Stomach (tissue), 9 donors: Measurements from ENCODE around the gene WASF2. TPM values are rescaled to one million over a fixed set of nuclear protein-coding genes. Genes with fewer than 3 reads are reported as not detected.
A peak's percentile ranks its signal among the peaks of the same experiment; 100 is the strongest.
"Not testable (repeated sequence)": the region's sequence is repeated elsewhere in the genome, so short reads cannot be mapped to it uniquely, and the experiment has no call there.

Source experiments
- DNase-seq, 2 donors: peaks; one replicate each; pipeline versions ENCODE4 v3.0.0 to v3.0.0-alpha.2; 2013 to 2019
- H3K27ac ChIP-seq, 5 donors: fragments of 200-600 bp in 4 of 5; sonication (generic) in 4 of 5; one replicate each; pipeline ENCODE4 v1.5.1; 2013 to 2019; ENCODE audit warnings: mild to moderate bottlenecking in 1 of 5, moderate library complexity in 1 of 5
- H3K27me3 ChIP-seq, 3 donors: fragments of 200-600 bp; sonication (generic); one replicate each; pipeline ENCODE4 v1.5.1; 2017 to 2019; ENCODE audit warnings: mixed run types in 1 of 3
- H3K36me3 ChIP-seq, 4 donors: fragments of 200-600 bp; sonication (generic); 1 replicate in 3 of 4; 2 replicates in 1 of 4; pipeline ENCODE4 v1.5.1; 2016 to 2019
- H3K4me1 ChIP-seq, 4 donors: fragments of 200-600 bp; sonication (generic); one replicate each; pipeline ENCODE4 v1.5.1; 2016 to 2019
- H3K4me3 ChIP-seq, 4 donors: fragments of 200-600 bp; sonication (generic) in 3 of 4; one replicate each; pipeline ENCODE4 v1.5.1; 2016 to 2019; ENCODE audit warnings: mild to moderate bottlenecking in 1 of 4
- H3K9me3 ChIP-seq, 4 donors: fragments of 200-600 bp; sonication (generic); one replicate each; pipeline ENCODE4 v1.5.1; 2016 to 2019
- EP300 ChIP-seq: sonication (generic); formaldehyde crosslinking; IDR thresholded peaks from one replicate; pipeline ENCODE4 v1.6.1; 2017; ENCODE audit warnings: antibody characterized with exemption
- POLR2A ChIP-seq, 4 donors: fragments of 450-650 bp; IDR thresholded peaks; one replicate each; pipeline ENCODE4 v1.6.1; 2016; ENCODE audit warnings: antibody characterized with exemption in 4 of 4, control low read depth in 2 of 4, mild to moderate bottlenecking in 1 of 4, moderate library complexity in 1 of 4
- POLR2AphosphoS5 ChIP-seq, 3 donors: sonication (generic); formaldehyde crosslinking; IDR thresholded peaks; one replicate each; pipeline ENCODE4 v1.6.1; 2016; ENCODE audit warnings: antibody characterized with exemption in 3 of 3
- WGBS, 5 donors: extraction: QIAGEN DNeasy Blood & Tissue Kit in 3 of 5; methylation state at CpG; one replicate each; pipeline versions ENCODE4 v1.1.5 to v1.1.7; 2013 to 2018; 5-methylcytosine and 5-hydroxymethylcytosine counted together
- intact Hi-C: fragments of 100-400 bp; cut with DNase I; formaldehyde crosslinking; loops from one replicate; pipeline ENCODE4 v1.15.1; 2023; ENCODE audit warnings: low total_unique reads
- polyA plus RNA-seq, 3 donors: library from polyadenylated mRNA; stranded (reverse); fragments of 200-250 nt; gene quantifications; one replicate each; pipeline ENCODE4 v1.2.3, GENCODE V29; 2013
- total RNA-seq, 5 donors: library from RNA; depleted of rRNA; stranded (reverse); fragments of >200 nt; gene quantifications; one replicate each; pipeline versions ENCODE4 v1.1.0 to v1.2.3, GENCODE V29; 2014 to 2016
- TF ChIP-seq, protein P1 (sequence below), 7 experiments: fragments of 450-650 bp in 4 of 7; fragments of 200-600 bp in 3 of 7; sonication (generic) in 3 of 7; IDR thresholded peaks; one replicate each; pipeline ENCODE4 v1.5.1; 2016 to 2019; ENCODE audit warnings: antibody characterized with exemption in 7 of 7, control low read depth in 2 of 7, mild to moderate bottlenecking in 1 of 7
- donor health status: healthy with polysubstance abuse.
- donor health status: Bipolar disorder and iron deficiency.
- donor health status: healthy.

Gene WASF2
- total and polyA plus RNA-seq, 8 donors, result 24.7 to 82.1 (median 54.7) TPM

DNA sequence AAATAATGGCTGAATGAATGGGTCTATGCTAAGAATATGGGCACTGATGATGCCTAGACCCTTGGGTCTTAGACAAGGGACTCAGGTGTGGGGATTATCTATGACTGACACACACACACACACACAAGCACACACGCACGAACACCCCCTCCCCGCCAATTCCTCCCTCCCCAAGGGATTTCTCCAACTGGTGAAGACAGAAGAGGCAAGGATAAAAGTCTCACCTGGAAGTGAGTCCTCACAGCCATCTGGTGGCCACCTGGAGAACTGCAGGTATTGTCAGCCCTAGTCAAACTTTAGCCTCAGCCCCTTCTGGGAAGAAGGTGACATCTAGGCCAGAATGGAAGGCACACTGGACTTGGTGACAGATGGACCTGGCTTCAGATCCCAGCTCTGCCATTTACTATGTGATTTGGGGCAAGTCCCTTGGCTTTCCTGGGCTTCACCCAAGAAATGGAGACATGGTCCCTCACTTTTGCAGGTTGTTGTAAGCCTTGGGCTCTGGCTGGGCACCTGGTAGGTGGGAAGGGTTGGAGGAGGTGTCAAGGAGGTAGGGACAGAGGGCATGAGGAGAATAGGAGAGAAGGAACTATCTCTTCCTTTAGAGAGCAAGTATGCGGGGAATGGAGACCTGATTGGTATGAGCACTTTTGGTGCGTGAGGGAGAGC lies 101.5 kb downstream of the WASF2 start:
- intact Hi-C loops, result no loop called here
- WGBS, 5 donors, result 39 to 43% (median 41%) methylated on average over 5 of the region's 5 CpGs
- Histone ChIP-seq H3K27ac (peak overlapping the region in 1 of 5 donors; percentile 45), H3K27me3 (peaks cover 0 to 8% (median 0%) of the 10 kb centered on the region in 3 donors), H3K9me3 (no peaks in the 10 kb centered on the region), H3K4me1 (peaks cover 17 to 26% (median 20%) of the 10 kb centered on the region in 4 donors), H3K36me3 (no peaks in the 10 kb centered on the region), H3K4me3 (no peak overlapping the region)
- DNase-seq, result peak; percentile 83 to 86
- TF ChIP-seq POLR2A (IDR thresholded peaks at IDR 0.05) (no peak), POLR2AphosphoS5 (IDR thresholded peaks at IDR 0.05) (peak in 1 of 3 donors; percentile 40), EP300 (no peak)
- TF ChIP-seq, protein P1, sequence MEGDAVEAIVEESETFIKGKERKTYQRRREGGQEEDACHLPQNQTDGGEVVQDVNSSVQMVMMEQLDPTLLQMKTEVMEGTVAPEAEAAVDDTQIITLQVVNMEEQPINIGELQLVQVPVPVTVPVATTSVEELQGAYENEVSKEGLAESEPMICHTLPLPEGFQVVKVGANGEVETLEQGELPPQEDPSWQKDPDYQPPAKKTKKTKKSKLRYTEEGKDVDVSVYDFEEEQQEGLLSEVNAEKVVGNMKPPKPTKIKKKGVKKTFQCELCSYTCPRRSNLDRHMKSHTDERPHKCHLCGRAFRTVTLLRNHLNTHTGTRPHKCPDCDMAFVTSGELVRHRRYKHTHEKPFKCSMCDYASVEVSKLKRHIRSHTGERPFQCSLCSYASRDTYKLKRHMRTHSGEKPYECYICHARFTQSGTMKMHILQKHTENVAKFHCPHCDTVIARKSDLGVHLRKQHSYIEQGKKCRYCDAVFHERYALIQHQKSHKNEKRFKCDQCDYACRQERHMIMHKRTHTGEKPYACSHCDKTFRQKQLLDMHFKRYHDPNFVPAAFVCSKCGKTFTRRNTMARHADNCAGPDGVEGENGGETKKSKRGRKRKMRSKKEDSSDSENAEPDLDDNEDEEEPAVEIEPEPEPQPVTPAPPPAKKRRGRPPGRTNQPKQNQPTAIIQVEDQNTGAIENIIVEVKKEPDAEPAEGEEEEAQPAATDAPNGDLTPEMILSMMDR (IDR thresholded peaks at IDR 0.05), result peak in 6 of 7 experiments; percentile 61 to 97 (median 90)

DNA sequence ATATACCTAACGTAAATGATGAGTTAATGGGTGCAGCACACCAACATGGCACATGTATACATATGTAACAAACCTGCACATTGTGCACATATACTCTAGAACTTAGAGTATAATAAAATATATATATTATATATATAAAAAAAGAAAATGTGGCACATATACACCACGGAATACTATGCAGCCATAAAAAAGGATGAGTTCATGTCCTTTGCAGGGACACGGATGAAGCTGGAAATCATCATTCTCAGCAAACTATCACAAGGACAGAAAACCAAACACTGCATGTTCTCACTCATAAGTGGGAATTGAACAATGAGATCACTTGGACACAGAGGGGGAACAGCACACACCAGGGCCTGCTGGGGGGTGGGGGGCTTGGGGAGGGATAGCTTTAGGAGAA lies 105.2 kb downstream of the WASF2 start:
- intact Hi-C loops, H3K4me3 ChIP-seq, H3K36me3 ChIP-seq, H3K9me3 ChIP-seq, H3K27ac ChIP-seq, DNase-seq: not testable (repeated sequence)
- H3K4me1 ChIP-seq, result peaks cover 6 to 12% (median 9%) of the 10 kb centered on the region in 4 donors
- WGBS, 5 donors, result 82 to 98% (median 93%) methylated on average over 3 of the region's 3 CpGs
- peaks cover 0 to 17% (median 5%) of the 10 kb centered on the region in 3 donors for H3K27me3 ChIP-seq

DNA sequence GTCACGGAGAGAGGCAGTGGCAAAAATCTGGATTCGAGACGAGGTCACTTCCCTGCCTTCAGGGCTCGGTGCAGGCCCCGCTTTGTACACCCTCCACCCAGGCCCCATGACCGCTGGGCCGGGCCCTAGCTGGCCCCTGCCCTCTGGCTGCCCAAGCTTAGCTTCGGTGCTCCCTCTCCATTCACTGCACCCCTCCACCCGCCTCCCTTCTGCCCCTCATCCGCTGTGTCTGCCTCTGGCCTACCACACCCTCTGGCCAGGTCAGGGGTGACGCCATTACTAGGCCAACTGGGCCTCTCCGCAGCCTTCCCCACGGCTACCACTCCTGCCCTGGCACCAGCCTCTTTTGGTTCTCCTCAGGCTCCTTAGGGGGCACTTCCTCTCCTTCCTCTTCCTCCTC lies 106.3 kb downstream of the WASF2 start:
- Histone ChIP-seq H3K4me1 (peaks cover 6 to 12% (median 8%) of the 10 kb centered on the region in 4 donors), H3K4me3 (no peak overlapping the region), H3K9me3 (no peaks in the 10 kb centered on the region), H3K36me3 (no peaks in the 10 kb centered on the region), H3K27me3 (peaks cover 0 to 17% (median 5%) of the 10 kb centered on the region in 3 donors), H3K27ac (no peak overlapping the region)
- TF ChIP-seq, protein P1 (IDR thresholded peaks at IDR 0.05), result no peak
- TF ChIP-seq POLR2AphosphoS5 (IDR thresholded peaks at IDR 0.05) (no peak), EP300 (no peak), POLR2A (IDR thresholded peaks at IDR 0.05) (no peak)
- no peak for DNase-seq
- 84 to 90% (median 86%) methylated on average over 13 of the region's 13 CpGs for WGBS, 5 donors
- intact Hi-C loops, result no loop called here

DNA sequence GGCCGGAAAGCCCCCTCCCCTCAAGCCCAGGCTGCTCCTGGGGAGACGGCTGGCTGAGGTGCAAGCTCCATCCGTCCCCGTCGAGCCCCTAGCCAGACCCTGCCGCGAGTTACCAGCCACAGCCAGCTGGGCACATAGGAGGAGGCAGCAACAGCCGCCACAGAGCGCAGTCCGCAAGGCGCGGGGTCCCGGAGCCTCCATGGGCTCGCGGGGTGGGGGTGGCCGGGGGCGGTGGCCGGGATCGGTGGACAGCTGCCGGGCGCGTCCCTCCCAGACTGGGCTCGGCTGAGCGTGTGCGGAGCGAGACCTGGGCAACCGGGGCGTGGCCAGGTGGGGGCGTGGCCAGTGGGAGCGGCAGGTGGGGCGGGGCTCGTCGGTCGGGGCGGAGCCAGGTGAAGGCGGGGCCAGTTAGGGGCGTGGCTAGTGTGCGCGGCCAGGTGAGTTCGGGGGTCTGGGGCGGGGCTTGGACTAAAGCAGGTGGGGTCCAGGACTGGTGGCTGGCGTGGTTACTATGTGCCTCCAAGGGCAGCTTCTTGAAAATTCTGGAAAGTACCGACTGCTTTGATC lies 106.8 kb downstream of the WASF2 start, which contains the start of gene CD164L2:
Gene CD164L2, minus strand, starts transcription at position 295 of the 567 bp plus-strand sequence. Its CDS starts 94 bp downstream, at position 201.
- TF ChIP-seq POLR2AphosphoS5 (IDR thresholded peaks at IDR 0.05) (no peak), POLR2A (IDR thresholded peaks at IDR 0.05) (no peak), EP300 (no peak)
- TF ChIP-seq, protein P1 (IDR thresholded peaks at IDR 0.05), result no peak
- H3K4me3 ChIP-seq, result peak within 1 kb of the TSS; percentile 14 to 40 (median 28)
- H3K27me3 ChIP-seq, result peaks cover 0 to 17% (median 5%) of the 10 kb centered on the region in 3 donors
- DNase-seq, result peak; percentile 82 to 85
- no peaks in the 10 kb centered on the region for H3K9me3 ChIP-seq
- H3K36me3 ChIP-seq, result no peaks in the 10 kb centered on the region
- no peak within 1 kb of the TSS for H3K27ac ChIP-seq
- 9 to 26% (median 14%) methylated on average over 7 to 43 of the region's 43 CpGs for WGBS, 5 donors
- intact Hi-C loops, result no loop called here
- H3K4me1 ChIP-seq, result peaks cover 6 to 12% (median 7%) of the 10 kb centered on the region in 4 donors
